Ovary (tissue), 3 donors: ENCODE results near the gene POLR3E.

ENCODE experiments used
- CTCF ChIP-seq, 3 donors: fragments of 450-650 bp in 2 of 3; fragments of 200-600 bp in 1 of 3; IDR thresholded peaks; one replicate each; pipeline versions ENCODE4 v1.5.1 to v1.8.0; 2016 to 2022; ENCODE audit warnings: antibody characterized with exemption in 3 of 3, mild to moderate bottlenecking in 1 of 3
- EP300 ChIP-seq: sonication (generic); formaldehyde crosslinking; IDR thresholded peaks from one replicate; pipeline ENCODE4 v1.6.1; 2017; ENCODE audit warnings: antibody characterized with exemption
- POLR2A ChIP-seq: fragments of 450-650 bp; IDR thresholded peaks from one replicate; pipeline ENCODE4 v1.6.1; 2017; ENCODE audit warnings: antibody characterized with exemption, mild to moderate bottlenecking, moderate library complexity
- donor health status: DM: no; HTN: no; CAD: no.

DNA sequence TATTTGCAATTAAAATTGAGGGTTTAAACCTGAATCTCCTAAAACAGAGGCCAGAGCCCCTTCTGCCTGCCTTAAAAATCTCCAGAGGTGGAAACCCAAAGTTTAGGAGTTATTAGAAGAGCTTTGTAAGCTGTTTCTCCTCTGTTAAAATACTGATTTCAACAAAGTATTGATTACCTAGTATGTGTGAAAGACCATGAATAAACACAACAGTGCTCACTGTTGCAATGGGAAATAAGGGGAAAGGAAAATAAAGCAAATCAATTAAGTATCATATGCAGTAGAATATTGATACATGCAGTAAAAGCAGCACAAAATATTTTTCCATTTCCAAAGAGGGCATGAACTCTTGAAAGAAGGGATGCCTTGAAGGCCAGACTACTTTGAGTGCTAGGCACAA lies 62.5 kb downstream of the POLR3E start:
- TF ChIP-seq CTCF (IDR thresholded peaks at IDR 0.05) = no peak
- TF ChIP-seq POLR2A = no peak
- no peak for TF ChIP-seq EP300
